Neural cell (in vitro differentiated cells): Measurements from ENCODE around the gene CACNA1C.

Source experiments
- EZH2 ChIP-seq: fragments of 200-600, 300-800 bp; shearing (Covaris generic), sonication (generic); IDR thresholded peaks from 2 replicates; pipeline ENCODE4 v1.6.1; 2014; ENCODE audit warnings: antibody characterized with exemption, low read length, borderline replicate concordance, mild to moderate bottlenecking; ENCODE audit not compliant: insufficient read depth, poor library complexity, severe bottlenecking
- POLR2AphosphoS5 ChIP-seq: IDR thresholded peaks from 2 replicates; pipeline ENCODE4 v1.6.1; 2012
- TF ChIP-seq, protein P1 (sequence below): fragments of 450-650 bp; IDR thresholded peaks from 2 replicates; pipeline ENCODE4 v1.5.1; 2014; ENCODE audit warnings: antibody characterized with exemption, mild to moderate bottlenecking, moderate library complexity; ENCODE audit not compliant: poor library complexity, severe bottlenecking
- TF ChIP-seq, protein P2 (sequence below): IDR thresholded peaks from 2 replicates; pipeline ENCODE4 v1.6.1; 2012; ENCODE audit warnings: borderline replicate concordance

DNA sequence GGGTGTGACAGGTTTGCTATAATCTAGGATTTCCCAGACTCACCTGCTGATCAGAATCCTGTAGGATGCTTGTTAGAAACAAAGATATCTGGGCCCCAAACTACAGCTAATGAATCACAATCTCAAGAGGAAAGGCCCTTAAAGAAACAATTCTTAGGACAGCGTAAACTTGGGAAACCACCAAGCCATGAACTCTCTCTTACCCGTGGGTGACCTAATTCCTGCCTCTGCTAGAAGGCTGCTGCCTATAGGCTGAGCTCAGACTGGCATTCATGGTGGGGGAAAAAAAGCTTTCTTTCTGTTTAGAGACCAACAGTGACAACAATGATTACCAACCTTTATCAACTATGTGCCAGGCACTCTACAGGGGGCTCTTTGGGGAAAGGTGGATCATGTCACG lies 528.0 kb downstream of the CACNA1C start:
- TF ChIP-seq, protein P1, sequence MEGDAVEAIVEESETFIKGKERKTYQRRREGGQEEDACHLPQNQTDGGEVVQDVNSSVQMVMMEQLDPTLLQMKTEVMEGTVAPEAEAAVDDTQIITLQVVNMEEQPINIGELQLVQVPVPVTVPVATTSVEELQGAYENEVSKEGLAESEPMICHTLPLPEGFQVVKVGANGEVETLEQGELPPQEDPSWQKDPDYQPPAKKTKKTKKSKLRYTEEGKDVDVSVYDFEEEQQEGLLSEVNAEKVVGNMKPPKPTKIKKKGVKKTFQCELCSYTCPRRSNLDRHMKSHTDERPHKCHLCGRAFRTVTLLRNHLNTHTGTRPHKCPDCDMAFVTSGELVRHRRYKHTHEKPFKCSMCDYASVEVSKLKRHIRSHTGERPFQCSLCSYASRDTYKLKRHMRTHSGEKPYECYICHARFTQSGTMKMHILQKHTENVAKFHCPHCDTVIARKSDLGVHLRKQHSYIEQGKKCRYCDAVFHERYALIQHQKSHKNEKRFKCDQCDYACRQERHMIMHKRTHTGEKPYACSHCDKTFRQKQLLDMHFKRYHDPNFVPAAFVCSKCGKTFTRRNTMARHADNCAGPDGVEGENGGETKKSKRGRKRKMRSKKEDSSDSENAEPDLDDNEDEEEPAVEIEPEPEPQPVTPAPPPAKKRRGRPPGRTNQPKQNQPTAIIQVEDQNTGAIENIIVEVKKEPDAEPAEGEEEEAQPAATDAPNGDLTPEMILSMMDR, result no peak
- no peak for TF ChIP-seq EZH2
- TF ChIP-seq, protein P2, sequence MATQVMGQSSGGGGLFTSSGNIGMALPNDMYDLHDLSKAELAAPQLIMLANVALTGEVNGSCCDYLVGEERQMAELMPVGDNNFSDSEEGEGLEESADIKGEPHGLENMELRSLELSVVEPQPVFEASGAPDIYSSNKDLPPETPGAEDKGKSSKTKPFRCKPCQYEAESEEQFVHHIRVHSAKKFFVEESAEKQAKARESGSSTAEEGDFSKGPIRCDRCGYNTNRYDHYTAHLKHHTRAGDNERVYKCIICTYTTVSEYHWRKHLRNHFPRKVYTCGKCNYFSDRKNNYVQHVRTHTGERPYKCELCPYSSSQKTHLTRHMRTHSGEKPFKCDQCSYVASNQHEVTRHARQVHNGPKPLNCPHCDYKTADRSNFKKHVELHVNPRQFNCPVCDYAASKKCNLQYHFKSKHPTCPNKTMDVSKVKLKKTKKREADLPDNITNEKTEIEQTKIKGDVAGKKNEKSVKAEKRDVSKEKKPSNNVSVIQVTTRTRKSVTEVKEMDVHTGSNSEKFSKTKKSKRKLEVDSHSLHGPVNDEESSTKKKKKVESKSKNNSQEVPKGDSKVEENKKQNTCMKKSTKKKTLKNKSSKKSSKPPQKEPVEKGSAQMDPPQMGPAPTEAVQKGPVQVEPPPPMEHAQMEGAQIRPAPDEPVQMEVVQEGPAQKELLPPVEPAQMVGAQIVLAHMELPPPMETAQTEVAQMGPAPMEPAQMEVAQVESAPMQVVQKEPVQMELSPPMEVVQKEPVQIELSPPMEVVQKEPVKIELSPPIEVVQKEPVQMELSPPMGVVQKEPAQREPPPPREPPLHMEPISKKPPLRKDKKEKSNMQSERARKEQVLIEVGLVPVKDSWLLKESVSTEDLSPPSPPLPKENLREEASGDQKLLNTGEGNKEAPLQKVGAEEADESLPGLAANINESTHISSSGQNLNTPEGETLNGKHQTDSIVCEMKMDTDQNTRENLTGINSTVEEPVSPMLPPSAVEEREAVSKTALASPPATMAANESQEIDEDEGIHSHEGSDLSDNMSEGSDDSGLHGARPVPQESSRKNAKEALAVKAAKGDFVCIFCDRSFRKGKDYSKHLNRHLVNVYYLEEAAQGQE, result no peak
- TF ChIP-seq POLR2AphosphoS5, result no peak
